Neural progenitor cell (in vitro differentiated cells): ENCODE results near the gene CHGA.

Experiments
- CTCF ChIP-seq: fragments of 200-600 bp; sonication (generic); IDR thresholded peaks from 2 replicates; pipeline ENCODE4 v1.5.1; 2017; ENCODE audit warnings: antibody characterized with exemption, mild to moderate bottlenecking
- EZH2 ChIP-seq: fragments of 200-600 bp; sonication (generic); IDR thresholded peaks from 2 replicates; pipeline ENCODE4 v1.6.1; 2017; ENCODE audit warnings: antibody characterized with exemption, mild to moderate bottlenecking, moderate library complexity

GRCh38 chr14:92965281-92965680 is 42.3 kb downstream of the CHGA start:
- no peak for TF ChIP-seq CTCF
- TF ChIP-seq EZH2: no peak
